DND-41 (cell line): ENCODE data around the gene IVNS1ABP.
"Not testable (repeated sequence)": the region's sequence is repeated elsewhere in the genome, so short reads cannot be mapped to it uniquely, and the experiment has no call there.

Experiments
- ATAC-seq: fragments of 200-7000 bp; cut with Tn5 transposase; 3 replicates; pipeline ENCODE4 v1.9.1; 2021; ENCODE audit warnings: low read depth; ENCODE audit not compliant: insufficient read depth
- DNase-seq: peaks from one replicate; pipeline ENCODE4 v3.0.0-alpha.2; 2020
- H2AFZ ChIP-seq: 2 replicates; pipeline ENCODE4 v1.6.0; 2012; ENCODE audit warnings: low read depth, low read length
- H3K27ac ChIP-seq: 2 replicates; pipeline ENCODE4 v1.5.1; 2012; ENCODE audit warnings: low read length, inconsistent platforms
- H3K27me3 ChIP-seq: fragments of 200-600 bp; sonication (generic); 2 replicates; pipeline ENCODE4 v1.6.0; 2012; ENCODE audit warnings: low read length, mild to moderate bottlenecking, inconsistent platforms; ENCODE audit not compliant: insufficient read depth, poor library complexity
- H3K36me3 ChIP-seq: 2 replicates; pipeline ENCODE4 v1.5.1; 2012; ENCODE audit warnings: low read length, inconsistent platforms; ENCODE audit not compliant: insufficient read depth
- H3K4me1 ChIP-seq: 2 replicates; pipeline ENCODE4 v1.5.1; 2012; ENCODE audit warnings: mild to moderate bottlenecking, low read length; ENCODE audit not compliant: insufficient read depth
- H3K4me2 ChIP-seq: 2 replicates; pipeline ENCODE4 v1.6.0; 2012; ENCODE audit warnings: mild to moderate bottlenecking, moderate library complexity, low read length, inconsistent platforms; ENCODE audit not compliant: insufficient read depth
- H3K4me3 ChIP-seq, 2 experiments: fragments of 200-600 bp in 1 of 2; shearing (Covaris generic) in 1 of 2; 2 replicates each; pipeline ENCODE4 v1.5.1; 2012 to 2016; ENCODE audit warnings: inconsistent platforms in 2 of 2, low read length in 2 of 2, mild to moderate bottlenecking in 2 of 2, low read depth in 1 of 2, moderate library complexity in 1 of 2
- H3K79me2 ChIP-seq: 2 replicates; pipeline ENCODE4 v1.6.0; 2012; ENCODE audit warnings: low read length, inconsistent platforms; ENCODE audit not compliant: insufficient read depth
- H3K9ac ChIP-seq: 2 replicates; pipeline ENCODE4 v1.6.0; 2012; ENCODE audit warnings: low read depth, mild to moderate bottlenecking, inconsistent platforms, low read length, moderate library complexity
- H3K9me3 ChIP-seq: 2 replicates; pipeline ENCODE4 v1.5.1; 2012; ENCODE audit warnings: low read length, moderate library complexity, mild to moderate bottlenecking, inconsistent platforms; ENCODE audit not compliant: insufficient read depth, severe bottlenecking
- H4K20me1 ChIP-seq: 2 replicates; pipeline ENCODE4 v1.6.0; 2012; ENCODE audit warnings: low read length; ENCODE audit not compliant: insufficient read depth
- EZH2 ChIP-seq: IDR thresholded peaks from 3 replicates; pipeline ENCODE4 v1.6.1; 2012; ENCODE audit warnings: borderline replicate concordance, low read depth, mild to moderate bottlenecking, moderate library complexity, low read length, inconsistent platforms; ENCODE audit not compliant: severe bottlenecking
- TF ChIP-seq, protein P1 (sequence below): IDR thresholded peaks from 2 replicates; pipeline ENCODE4 v1.5.1; 2012; ENCODE audit warnings: borderline replicate concordance, low read length, moderate library complexity, mild to moderate bottlenecking; ENCODE audit not compliant: poor library complexity, severe bottlenecking; ENCODE audit errors: extremely low read depth

Gene IVNS1ABP

DNA sequence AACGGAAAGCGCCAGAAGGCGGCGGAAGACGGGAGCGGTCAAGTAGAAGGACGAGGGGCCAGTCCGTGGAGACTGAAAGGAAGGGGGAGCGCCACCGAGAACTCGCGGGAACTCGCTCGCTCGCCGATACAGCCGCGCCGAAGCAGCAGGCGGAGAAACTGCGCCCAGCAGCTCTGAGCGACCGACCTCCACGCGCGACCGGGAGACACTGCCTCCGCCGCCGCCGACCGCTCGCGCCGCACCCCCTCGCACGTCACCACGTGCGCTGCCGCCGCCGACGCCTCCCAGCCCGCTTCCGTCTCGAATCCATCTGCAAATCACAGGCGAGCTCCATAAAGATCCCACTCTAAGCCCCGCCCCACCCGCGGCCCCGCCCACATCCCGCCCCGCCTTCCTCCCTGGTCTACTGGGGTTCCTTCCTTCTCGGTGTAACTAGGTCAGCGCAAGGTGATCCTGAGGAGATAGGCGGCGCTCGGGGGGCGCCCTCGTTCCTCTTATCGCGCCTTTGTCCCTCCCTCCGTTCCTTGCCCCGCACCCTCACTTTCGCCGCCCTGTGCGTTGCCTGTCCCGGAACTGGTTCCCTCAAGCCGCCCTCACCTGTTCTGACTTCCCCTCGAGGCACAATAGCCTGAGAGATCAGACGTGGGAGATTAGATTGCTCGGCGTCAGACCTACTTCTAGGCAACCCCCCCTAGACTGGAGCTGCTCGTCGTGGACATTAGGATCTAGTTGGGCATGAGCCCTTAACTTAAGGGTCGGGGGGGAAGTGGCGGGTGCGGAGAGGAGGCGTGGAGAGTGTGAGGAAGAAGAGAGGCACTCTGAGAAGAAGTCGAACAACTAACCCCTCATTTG, at the start of gene IVNS1ABP:
TSS of gene IVNS1ABP (minus strand) at position 210 of the 852 bp plus-strand sequence. CDS start 7,750 bp downstream, outside the sequence.
- H3K4me2 ChIP-seq: peak within 1 kb of the TSS; percentile 91
- no peak for TF ChIP-seq EZH2
- TF ChIP-seq, protein P1, sequence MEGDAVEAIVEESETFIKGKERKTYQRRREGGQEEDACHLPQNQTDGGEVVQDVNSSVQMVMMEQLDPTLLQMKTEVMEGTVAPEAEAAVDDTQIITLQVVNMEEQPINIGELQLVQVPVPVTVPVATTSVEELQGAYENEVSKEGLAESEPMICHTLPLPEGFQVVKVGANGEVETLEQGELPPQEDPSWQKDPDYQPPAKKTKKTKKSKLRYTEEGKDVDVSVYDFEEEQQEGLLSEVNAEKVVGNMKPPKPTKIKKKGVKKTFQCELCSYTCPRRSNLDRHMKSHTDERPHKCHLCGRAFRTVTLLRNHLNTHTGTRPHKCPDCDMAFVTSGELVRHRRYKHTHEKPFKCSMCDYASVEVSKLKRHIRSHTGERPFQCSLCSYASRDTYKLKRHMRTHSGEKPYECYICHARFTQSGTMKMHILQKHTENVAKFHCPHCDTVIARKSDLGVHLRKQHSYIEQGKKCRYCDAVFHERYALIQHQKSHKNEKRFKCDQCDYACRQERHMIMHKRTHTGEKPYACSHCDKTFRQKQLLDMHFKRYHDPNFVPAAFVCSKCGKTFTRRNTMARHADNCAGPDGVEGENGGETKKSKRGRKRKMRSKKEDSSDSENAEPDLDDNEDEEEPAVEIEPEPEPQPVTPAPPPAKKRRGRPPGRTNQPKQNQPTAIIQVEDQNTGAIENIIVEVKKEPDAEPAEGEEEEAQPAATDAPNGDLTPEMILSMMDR: peak; percentile 65
- H3K4me3 ChIP-seq: peak within 1 kb of the TSS; percentile 74 to 87
- peaks cover 38% of the 10 kb centered on the region for H4K20me1 ChIP-seq
- peaks cover 25% of the 10 kb centered on the region for H3K36me3 ChIP-seq
- peak within 1 kb of the TSS; percentile 99 for H3K27ac ChIP-seq
- ATAC-seq (peak; percentile 79), DNase-seq (peak; percentile 97)
- H3K27me3 ChIP-seq: no peaks in the 10 kb centered on the region
- no peaks in the 10 kb centered on the region for H3K9me3 ChIP-seq
- H3K79me2 ChIP-seq: peaks cover 53% of the 10 kb centered on the region
- H3K4me1 ChIP-seq: peaks cover 54% of the 10 kb centered on the region
- peak within 1 kb of the TSS; percentile 98 for H2AFZ ChIP-seq
- peak within 1 kb of the TSS; percentile 98 for H3K9ac ChIP-seq

DNA sequence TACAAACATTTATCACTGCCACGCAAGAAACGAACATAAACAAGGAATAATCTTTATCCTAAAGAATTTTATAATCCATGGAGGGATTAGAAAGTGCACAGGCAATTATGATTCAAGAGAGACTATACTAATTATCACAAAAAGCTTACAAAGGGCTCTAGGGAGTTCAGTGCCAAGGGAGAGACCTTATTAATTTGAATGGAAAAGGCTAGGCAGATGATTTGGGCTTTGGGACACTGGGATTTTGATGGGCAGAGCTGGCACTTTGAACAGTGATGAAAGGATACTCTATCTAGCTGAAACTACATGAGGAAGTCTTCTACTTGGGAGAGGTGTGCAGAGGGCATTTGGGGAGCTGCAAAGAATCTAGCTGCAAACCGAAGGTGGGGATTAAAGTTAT, 48.9 kb upstream of the IVNS1ABP start:
- H3K36me3 ChIP-seq: no peaks in the 10 kb centered on the region

GRCh38 chr1:185364528-185364927, 47.5 kb upstream of the IVNS1ABP start:
- not testable (repeated sequence) for H3K4me1 ChIP-seq, H3K79me2 ChIP-seq, DNase-seq, H3K36me3 ChIP-seq, H3K4me2 ChIP-seq, H3K9me3 ChIP-seq, H3K27ac ChIP-seq, H3K4me3 ChIP-seq, H3K27me3 ChIP-seq, H2AFZ ChIP-seq, H4K20me1 ChIP-seq, ATAC-seq, H3K9ac ChIP-seq

More for the DNA sequence above, 48.9 kb upstream of the IVNS1ABP start:
- Histone ChIP-seq H3K27me3 (no peaks in the 10 kb centered on the region), H3K79me2 (no peaks in the 10 kb centered on the region), H3K4me2 (no peak overlapping the region), H3K9ac (no peak overlapping the region), H3K9me3 (no peaks in the 10 kb centered on the region), H3K4me3 (no peak overlapping the region), H3K4me1 (no peaks in the 10 kb centered on the region), H4K20me1 (no peaks in the 10 kb centered on the region), H3K27ac (no peak overlapping the region), H2AFZ (no peak overlapping the region)
- TF ChIP-seq, protein P1: no peak
- no peak for TF ChIP-seq EZH2
- ATAC-seq: no peak
- DNase-seq: no peak

DNA sequence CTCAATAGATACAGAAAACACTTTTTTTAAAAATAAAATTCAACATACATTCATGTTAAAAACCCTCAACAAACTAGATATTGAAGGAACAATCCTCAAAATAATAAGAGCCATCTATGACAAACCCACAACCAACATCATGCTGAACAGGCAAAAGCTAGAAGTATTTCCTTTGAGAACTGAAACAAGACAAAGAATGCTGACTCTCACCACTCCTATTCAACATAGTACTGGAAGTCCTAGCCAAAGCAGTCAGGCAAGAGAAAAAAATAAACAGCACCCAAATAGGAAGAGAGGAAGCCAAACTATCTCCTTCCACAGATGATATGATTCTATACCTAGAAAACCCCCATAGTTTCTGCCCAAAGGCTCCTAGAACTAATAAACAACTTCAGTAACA, 46.2 kb upstream of the IVNS1ABP start:
- H3K9me3 ChIP-seq: no peaks in the 10 kb centered on the region
- DNase-seq: no peak
- H3K4me2 ChIP-seq: no peak overlapping the region
- no peaks in the 10 kb centered on the region for H3K27me3 ChIP-seq
- no peak for TF ChIP-seq EZH2
- TF ChIP-seq, protein P1: no peak
- no peaks in the 10 kb centered on the region for H3K79me2 ChIP-seq
- no peak overlapping the region for H3K4me3 ChIP-seq
- H3K27ac ChIP-seq: no peak overlapping the region
- no peak overlapping the region for H2AFZ ChIP-seq
- no peaks in the 10 kb centered on the region for H4K20me1 ChIP-seq
- no peaks in the 10 kb centered on the region for H3K4me1 ChIP-seq
- H3K9ac ChIP-seq: no peak overlapping the region
- ATAC-seq: no peak
- no peaks in the 10 kb centered on the region for H3K36me3 ChIP-seq
